Type B pancreatic cell (in vitro differentiated cells): ENCODE data around the gene ARHGAP44. TPM values are rescaled to one million over a fixed set of nuclear protein-coding genes. Genes with fewer than 3 reads are reported as not detected.
"Not testable (repeated sequence)": the region's sequence is repeated elsewhere in the genome, so short reads cannot be mapped to it uniquely, and the experiment has no call there.

Experiments used
- DNase-seq: peaks from one replicate; pipeline ENCODE4 v3.0.0; 2021; ENCODE audit warnings: mixed read lengths; ENCODE audit not compliant: unreplicated experiment; ENCODE audit errors: extremely low spot score
- H3K27ac Mint-ChIP-seq: 2 replicates; pipeline ENCODE4 v1.8.0; 2021; ENCODE audit warnings: mild to moderate bottlenecking, mixed read lengths
- H3K27me3 Mint-ChIP-seq: 2 replicates; pipeline ENCODE4 v1.8.0; 2021; ENCODE audit warnings: mixed read lengths
- H3K36me3 Mint-ChIP-seq: 2 replicates; pipeline ENCODE4 v1.8.0; 2021; ENCODE audit warnings: mixed read lengths
- H3K4me1 Mint-ChIP-seq: one replicate; pipeline ENCODE4 v1.8.0; 2021; ENCODE audit warnings: mixed read lengths; ENCODE audit not compliant: unreplicated experiment
- H3K4me3 Mint-ChIP-seq: 2 replicates; pipeline ENCODE4 v1.8.0; 2021; ENCODE audit warnings: mild to moderate bottlenecking, mixed read lengths
- H3K9me3 Mint-ChIP-seq: 2 replicates; pipeline ENCODE4 v1.8.0; 2021; ENCODE audit warnings: mixed read lengths
- total RNA-seq: library from RNA; stranded (reverse); gene quantifications from 2 replicates; pipeline ENCODE4 v1.2.1, GENCODE V29; 2021; ENCODE audit warnings: low replicate concordance
- TF ChIP-seq, protein P1 (sequence below): fragments of 200-600 bp; sonication (generic); conservative IDR thresholded peaks from 2 replicates; pipeline ENCODE4 v1.5.0; 2021; ENCODE audit warnings: antibody characterized with exemption, mild to moderate bottlenecking

ARHGAP44 gene
- total RNA-seq, 1 donor from 2014 or later = 10.9 TPM

DNA sequence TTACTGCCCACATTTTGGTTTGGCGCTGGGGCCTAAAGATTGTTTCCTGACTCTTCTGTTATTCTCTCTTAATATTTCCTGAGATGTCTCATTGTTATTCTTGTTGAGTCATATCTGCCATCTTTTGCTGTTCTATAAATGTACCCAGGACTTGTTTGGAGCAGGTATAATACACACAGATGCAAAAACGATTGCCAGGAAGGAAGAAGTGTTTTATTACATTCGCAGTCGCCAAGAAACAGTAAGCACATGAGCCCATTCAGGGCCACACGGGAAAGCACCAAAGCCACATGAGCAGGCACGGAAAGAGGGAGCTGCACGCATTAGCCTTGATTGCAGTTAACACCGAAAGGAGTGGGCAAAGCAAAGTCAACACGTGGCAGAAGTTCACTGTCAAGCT is 70.2 kb downstream of the ARHGAP44 start:
- peaks cover 3% of the 10 kb centered on the region for H3K9me3 Mint-ChIP-seq
- no peaks in the 10 kb centered on the region for H3K27me3 Mint-ChIP-seq
- no peak overlapping the region for H3K27ac Mint-ChIP-seq
- DNase-seq = no peak
- no peak overlapping the region for H3K4me3 Mint-ChIP-seq
- H3K36me3 Mint-ChIP-seq = no peaks in the 10 kb centered on the region
- no peaks in the 10 kb centered on the region for H3K4me1 Mint-ChIP-seq
- TF ChIP-seq, protein P1, sequence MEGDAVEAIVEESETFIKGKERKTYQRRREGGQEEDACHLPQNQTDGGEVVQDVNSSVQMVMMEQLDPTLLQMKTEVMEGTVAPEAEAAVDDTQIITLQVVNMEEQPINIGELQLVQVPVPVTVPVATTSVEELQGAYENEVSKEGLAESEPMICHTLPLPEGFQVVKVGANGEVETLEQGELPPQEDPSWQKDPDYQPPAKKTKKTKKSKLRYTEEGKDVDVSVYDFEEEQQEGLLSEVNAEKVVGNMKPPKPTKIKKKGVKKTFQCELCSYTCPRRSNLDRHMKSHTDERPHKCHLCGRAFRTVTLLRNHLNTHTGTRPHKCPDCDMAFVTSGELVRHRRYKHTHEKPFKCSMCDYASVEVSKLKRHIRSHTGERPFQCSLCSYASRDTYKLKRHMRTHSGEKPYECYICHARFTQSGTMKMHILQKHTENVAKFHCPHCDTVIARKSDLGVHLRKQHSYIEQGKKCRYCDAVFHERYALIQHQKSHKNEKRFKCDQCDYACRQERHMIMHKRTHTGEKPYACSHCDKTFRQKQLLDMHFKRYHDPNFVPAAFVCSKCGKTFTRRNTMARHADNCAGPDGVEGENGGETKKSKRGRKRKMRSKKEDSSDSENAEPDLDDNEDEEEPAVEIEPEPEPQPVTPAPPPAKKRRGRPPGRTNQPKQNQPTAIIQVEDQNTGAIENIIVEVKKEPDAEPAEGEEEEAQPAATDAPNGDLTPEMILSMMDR = no peak

DNA sequence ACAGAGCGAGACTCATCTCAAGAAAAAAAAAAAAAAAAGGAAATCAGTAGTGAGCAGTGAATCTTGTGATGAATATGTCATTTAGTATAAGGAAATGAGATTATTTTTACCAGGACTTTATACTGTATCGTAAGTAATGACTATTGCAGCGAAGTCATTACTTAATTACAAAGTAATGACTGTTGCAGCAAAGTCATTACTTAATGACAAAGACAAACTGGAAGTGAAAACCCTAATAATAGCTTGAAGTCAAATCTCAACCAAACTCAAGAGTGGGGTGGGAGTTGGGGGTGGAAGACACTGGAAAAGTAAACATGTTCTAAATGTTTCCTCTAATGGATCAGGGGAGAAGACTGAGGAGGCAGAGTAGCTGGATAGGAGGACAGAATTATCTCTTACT is 76.5 kb downstream of the ARHGAP44 start:
- Mint-ChIP-seq H3K9me3 (peaks cover 5% of the 10 kb centered on the region), H3K36me3 (no peaks in the 10 kb centered on the region), H3K4me3 (no peak overlapping the region), H3K27me3 (no peaks in the 10 kb centered on the region), H3K4me1 (no peaks in the 10 kb centered on the region), H3K27ac (no peak overlapping the region)
- TF ChIP-seq, protein P1 = no peak
- no peak for DNase-seq

DNA sequence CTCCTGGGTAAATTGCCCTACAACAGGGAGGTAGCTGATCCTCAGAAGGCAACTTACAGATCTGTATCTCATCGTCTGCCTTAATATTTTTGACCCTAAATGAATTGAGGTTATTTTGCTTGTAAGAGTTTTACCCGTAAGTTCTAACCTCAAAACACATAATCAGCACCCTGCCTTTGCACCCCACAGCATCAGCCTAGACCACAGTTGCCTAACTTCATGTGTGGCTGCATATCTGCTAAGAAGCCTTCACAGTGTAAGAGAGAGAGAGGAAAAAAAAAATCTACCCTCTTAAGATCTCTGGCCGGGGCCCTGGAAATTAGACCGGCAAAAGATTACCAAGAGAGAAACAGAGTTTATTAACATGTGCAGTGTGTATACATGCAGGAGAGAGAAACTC is 76.9 kb downstream of the ARHGAP44 start:
- H3K27ac Mint-ChIP-seq = no peak overlapping the region
- no peak for DNase-seq
- no peak overlapping the region for H3K4me3 Mint-ChIP-seq
- TF ChIP-seq, protein P1 = no peak
- H3K4me1 Mint-ChIP-seq = no peaks in the 10 kb centered on the region
- peaks cover 5% of the 10 kb centered on the region for H3K9me3 Mint-ChIP-seq
- H3K36me3 Mint-ChIP-seq = no peaks in the 10 kb centered on the region
- H3K27me3 Mint-ChIP-seq = no peaks in the 10 kb centered on the region

DNA sequence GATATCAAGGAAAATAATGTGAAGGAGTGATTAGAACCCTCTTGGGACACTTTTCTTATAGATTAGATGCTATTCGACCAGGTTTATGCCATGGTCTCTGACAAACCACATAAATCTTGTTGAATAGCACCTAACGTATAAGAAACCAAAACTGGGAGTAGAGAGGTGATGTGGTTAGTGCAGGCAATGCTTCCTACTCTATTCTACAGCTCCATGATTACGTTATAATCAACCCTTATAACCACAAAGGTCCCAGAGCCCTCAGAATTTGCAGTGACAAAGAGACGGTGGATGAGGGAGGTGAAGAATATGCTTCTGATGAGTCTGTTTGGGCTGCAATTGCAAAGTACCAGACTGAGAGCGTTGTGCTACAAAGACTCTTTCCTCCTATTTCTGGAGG is 78.4 kb downstream of the ARHGAP44 start:
- no peak overlapping the region for H3K4me3 Mint-ChIP-seq
- H3K9me3 Mint-ChIP-seq = peaks cover 10% of the 10 kb centered on the region
- no peaks in the 10 kb centered on the region for H3K36me3 Mint-ChIP-seq
- no peaks in the 10 kb centered on the region for H3K4me1 Mint-ChIP-seq
- H3K27ac Mint-ChIP-seq = no peak overlapping the region
- no peaks in the 10 kb centered on the region for H3K27me3 Mint-ChIP-seq
- TF ChIP-seq, protein P1 = no peak
- no peak for DNase-seq

DNA sequence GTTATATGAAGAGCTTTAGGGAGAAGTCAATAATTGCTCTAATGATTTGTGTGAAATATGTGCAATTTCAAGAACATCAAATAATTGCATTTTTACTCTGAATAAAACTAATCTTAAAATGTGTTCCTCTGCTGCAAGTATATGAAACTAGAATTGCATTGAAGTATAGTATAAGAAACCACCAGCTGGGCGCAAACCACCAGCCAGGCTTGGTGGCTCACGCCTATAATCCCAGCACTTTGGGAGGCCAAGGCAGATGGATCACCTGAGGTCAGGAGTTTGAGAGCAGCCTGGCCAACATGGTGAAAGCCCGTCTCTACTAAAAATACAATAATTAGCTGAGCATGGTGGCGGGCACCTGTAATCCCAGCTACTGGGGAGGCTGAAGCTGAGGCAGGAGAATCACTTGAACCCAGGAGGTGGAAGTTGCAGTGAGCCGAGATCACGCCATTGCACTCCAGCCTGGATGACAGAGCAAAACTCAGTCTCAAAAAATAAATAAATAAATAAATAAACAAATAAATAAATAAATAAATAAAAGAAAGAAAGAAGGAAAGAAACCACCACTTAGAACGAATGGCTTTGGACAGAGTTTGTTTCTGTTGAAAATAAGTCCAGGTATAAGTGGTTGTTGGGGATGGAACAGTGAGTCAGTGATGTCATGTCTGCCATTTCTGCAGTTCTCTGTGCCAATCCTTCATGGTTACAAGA is 84.3 kb downstream of the ARHGAP44 start:
- H3K36me3 Mint-ChIP-seq, H3K4me3 Mint-ChIP-seq, H3K9me3 Mint-ChIP-seq, H3K27ac Mint-ChIP-seq, H3K27me3 Mint-ChIP-seq, DNase-seq, H3K4me1 Mint-ChIP-seq: not testable (repeated sequence)

DNA sequence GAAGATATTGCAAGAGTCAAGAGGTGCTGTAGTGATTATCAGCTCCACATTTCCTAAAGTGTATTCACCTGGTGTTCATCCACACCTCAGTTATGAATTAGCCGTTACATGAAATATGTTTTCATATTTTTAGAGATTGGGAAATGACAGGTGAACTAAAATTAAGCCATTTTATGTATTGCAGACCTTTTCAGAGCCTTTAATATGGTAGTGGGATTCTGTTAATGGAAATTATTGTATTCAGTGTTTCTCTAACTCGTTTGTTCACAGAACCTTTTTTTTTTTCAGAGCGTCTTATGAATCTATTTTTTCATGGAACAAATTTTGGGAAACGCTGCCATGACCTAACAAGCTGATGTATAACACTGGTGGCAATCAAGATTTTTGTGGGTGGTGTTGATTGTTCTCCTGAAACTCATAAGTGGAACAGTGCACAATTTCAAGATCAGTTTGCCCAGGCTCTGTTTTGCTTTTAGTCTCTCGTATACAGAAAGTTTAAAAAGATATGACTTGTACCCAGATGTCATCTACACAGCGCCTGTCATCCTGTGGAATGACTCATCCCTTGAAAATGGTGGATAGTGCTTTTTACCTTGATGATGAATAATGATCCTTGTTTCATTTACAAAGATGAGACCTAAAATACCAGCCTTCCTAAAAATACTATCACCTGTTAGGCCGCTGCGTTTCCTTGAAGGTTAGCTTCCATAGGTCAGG is 88.8 kb downstream of the ARHGAP44 start:
- Mint-ChIP-seq H3K4me3 (no peak overlapping the region), H3K36me3 (peaks cover under 1% of the 10 kb centered on the region), H3K27ac (no peak overlapping the region), H3K4me1 (no peaks in the 10 kb centered on the region), H3K9me3 (no peaks in the 10 kb centered on the region), H3K27me3 (no peaks in the 10 kb centered on the region)
- no peak for DNase-seq
- TF ChIP-seq, protein P1 = no peak

DNA sequence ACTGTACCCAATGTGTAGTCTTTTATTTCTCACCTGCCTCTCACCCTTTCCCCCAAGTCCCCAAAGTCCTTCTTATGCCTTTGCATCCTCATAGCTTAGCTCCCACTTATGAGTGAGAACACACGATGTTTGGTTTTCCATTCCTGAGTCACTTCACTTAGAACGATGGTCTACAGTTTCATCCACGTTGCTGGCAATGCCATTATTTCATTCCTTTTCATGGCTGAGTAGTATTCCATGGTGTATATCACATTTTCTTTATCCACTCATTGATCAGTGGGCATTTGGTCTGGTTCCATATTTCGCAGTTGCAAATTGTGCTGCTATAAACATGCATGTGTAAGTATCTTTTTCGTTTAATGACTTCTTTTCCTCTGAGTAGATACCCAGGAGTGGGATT is 89.8 kb downstream of the ARHGAP44 start:
- DNase-seq, H3K4me1 Mint-ChIP-seq, H3K36me3 Mint-ChIP-seq, H3K27ac Mint-ChIP-seq, H3K9me3 Mint-ChIP-seq, H3K4me3 Mint-ChIP-seq, H3K27me3 Mint-ChIP-seq: not testable (repeated sequence)
